Neural progenitor cell (in vitro differentiated cells): ENCODE data around the gene ABRACL.

Source experiments
- EZH2 ChIP-seq: fragments of 200-600 bp; sonication (generic); IDR thresholded peaks from 2 replicates; pipeline ENCODE4 v1.6.1; 2017; ENCODE audit warnings: antibody characterized with exemption, mild to moderate bottlenecking, moderate library complexity
- EZH2phosphoT487 ChIP-seq: fragments of 200-600 bp; sonication (generic); IDR thresholded peaks from 2 replicates; pipeline ENCODE4 v1.6.1; 2017; ENCODE audit warnings: antibody characterized with exemption
- TF ChIP-seq, protein P1 (sequence below): fragments of 200-600 bp; sonication (generic); IDR thresholded peaks from 2 replicates; pipeline ENCODE4 v1.5.1; 2017; ENCODE audit warnings: antibody characterized with exemption, mild to moderate bottlenecking

DNA sequence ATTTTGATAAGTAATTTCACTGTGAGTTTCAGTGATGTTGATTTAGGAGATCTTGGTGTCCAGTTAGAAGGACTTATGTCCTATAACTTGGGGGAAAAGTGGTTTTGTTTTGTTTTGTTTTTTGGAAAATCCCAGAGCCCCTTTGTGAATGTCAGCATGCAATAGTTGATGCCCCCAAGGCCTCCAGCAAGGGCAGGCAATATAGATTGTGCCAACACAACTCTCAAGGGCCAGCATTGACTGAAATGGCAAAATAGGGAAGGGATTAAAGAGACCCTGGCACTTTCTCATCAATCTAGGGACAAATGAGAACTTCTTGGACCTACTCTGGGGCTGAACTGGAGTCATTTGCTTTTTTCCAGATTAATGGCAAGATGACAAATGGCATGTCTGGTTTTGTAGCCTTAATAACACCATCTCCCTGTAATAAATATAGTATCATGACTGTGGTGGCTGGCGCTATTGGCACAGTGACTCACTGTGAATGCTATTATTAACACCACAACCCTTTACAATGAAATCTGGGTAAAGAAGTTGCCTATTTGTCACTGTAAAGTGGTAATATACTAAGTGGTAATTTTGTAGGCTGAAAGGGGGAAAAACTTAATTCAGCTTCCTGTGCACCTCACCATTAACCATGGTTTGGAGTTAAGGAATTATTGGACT is 51.8 kb downstream of the ABRACL start:
- TF ChIP-seq, protein P1, sequence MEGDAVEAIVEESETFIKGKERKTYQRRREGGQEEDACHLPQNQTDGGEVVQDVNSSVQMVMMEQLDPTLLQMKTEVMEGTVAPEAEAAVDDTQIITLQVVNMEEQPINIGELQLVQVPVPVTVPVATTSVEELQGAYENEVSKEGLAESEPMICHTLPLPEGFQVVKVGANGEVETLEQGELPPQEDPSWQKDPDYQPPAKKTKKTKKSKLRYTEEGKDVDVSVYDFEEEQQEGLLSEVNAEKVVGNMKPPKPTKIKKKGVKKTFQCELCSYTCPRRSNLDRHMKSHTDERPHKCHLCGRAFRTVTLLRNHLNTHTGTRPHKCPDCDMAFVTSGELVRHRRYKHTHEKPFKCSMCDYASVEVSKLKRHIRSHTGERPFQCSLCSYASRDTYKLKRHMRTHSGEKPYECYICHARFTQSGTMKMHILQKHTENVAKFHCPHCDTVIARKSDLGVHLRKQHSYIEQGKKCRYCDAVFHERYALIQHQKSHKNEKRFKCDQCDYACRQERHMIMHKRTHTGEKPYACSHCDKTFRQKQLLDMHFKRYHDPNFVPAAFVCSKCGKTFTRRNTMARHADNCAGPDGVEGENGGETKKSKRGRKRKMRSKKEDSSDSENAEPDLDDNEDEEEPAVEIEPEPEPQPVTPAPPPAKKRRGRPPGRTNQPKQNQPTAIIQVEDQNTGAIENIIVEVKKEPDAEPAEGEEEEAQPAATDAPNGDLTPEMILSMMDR = no peak
- TF ChIP-seq EZH2 (no peak), EZH2phosphoT487 (no peak)
